GM19238 (cell line): ENCODE data around the gene GPR141.

Experiments
- DNase-seq: peaks from one replicate; pipeline ENCODE4 v3.0.0; 2011; ENCODE audit warnings: low spot score; ENCODE audit not compliant: insufficient read length

Gene GPR141

GRCh38 chr7:37782166-37782565 is 98.6 kb downstream of the GPR141 start:
- DNase-seq = no peak

- DNase-seq = no peak
Measured at GRCh38 chr7:37784015-37784414, 100.4 kb downstream of the GPR141 start.

- DNase-seq = no peak
Measured at GRCh38 chr7:37786741-37787569, 103.4 kb downstream of the GPR141 start.
